ENCODE results near the gene PRKRIP1. TPM values are rescaled to one million over a fixed set of nuclear protein-coding genes. Genes with fewer than 3 reads are reported as not detected.
A peak's percentile ranks its signal among the peaks of the same experiment; 100 is the strongest.
"Not testable (repeated sequence)": the region's sequence is repeated elsewhere in the genome, so short reads cannot be mapped to it uniquely, and the experiment has no call there.

Gene PRKRIP1
- total RNA-seq, 1 donor from 2014 or later, result 44.8 TPM

GRCh38 chr7:102376964-102377466, 19.1 kb upstream of the PRKRIP1 start:
- no peak overlapping the region for H3K4me3 Mint-ChIP-seq (ENCODE audit: low read depth)
- no peaks in the 10 kb centered on the region for H3K4me1 Mint-ChIP-seq (ENCODE audit: low read depth)
- peaks cover 27% of the 10 kb centered on the region for H3K36me3 Mint-ChIP-seq (ENCODE audit: insufficient read depth)
- no peaks in the 10 kb centered on the region for H3K9me3 Mint-ChIP-seq (ENCODE audit: low read depth)
- no peak overlapping the region for H3K27ac Mint-ChIP-seq
- TF ChIP-seq CTCF (IDR thresholded peaks at IDR 0.05; ENCODE audit: unreplicated experiment), result no peak
- DNase-seq (ENCODE audit: low spot score, unreplicated experiment), result no peak
- no peaks in the 10 kb centered on the region for H3K27me3 Mint-ChIP-seq

GRCh38 chr7:102380837-102381236, 15.3 kb upstream of the PRKRIP1 start:
- not testable (repeated sequence) for H3K4me3 Mint-ChIP-seq (ENCODE audit: low read depth); H3K9me3 Mint-ChIP-seq (ENCODE audit: low read depth); H3K4me1 Mint-ChIP-seq (ENCODE audit: low read depth); H3K27me3 Mint-ChIP-seq; DNase-seq (ENCODE audit: low spot score, unreplicated experiment)
- H3K36me3 Mint-ChIP-seq (ENCODE audit: insufficient read depth), result peaks cover 23% of the 10 kb centered on the region
- H3K27ac Mint-ChIP-seq, result peak overlapping the region; percentile 56

- not testable (repeated sequence) for DNase-seq (ENCODE audit: low spot score, unreplicated experiment); H3K4me3 Mint-ChIP-seq (ENCODE audit: low read depth); H3K9me3 Mint-ChIP-seq (ENCODE audit: low read depth); H3K27me3 Mint-ChIP-seq; H3K4me1 Mint-ChIP-seq (ENCODE audit: low read depth); H3K27ac Mint-ChIP-seq
- H3K36me3 Mint-ChIP-seq (ENCODE audit: insufficient read depth), result peaks cover 22% of the 10 kb centered on the region
These were observed 14.3 kb upstream of the PRKRIP1 start for GRCh38 chr7:102381696-102382425.

- peaks cover 6% of the 10 kb centered on the region for H3K36me3 Mint-ChIP-seq (ENCODE audit: insufficient read depth)
- H3K4me1 Mint-ChIP-seq (ENCODE audit: low read depth), result no peaks in the 10 kb centered on the region
- H3K27me3 Mint-ChIP-seq, result no peaks in the 10 kb centered on the region
- H3K9me3 Mint-ChIP-seq (ENCODE audit: low read depth), result no peaks in the 10 kb centered on the region
- no peak for DNase-seq (ENCODE audit: low spot score, unreplicated experiment)
- no peak overlapping the region for H3K27ac Mint-ChIP-seq
- H3K4me3 Mint-ChIP-seq (ENCODE audit: low read depth), result no peak overlapping the region
- no peak for TF ChIP-seq CTCF (IDR thresholded peaks at IDR 0.05; ENCODE audit: unreplicated experiment)
These were observed 9.1 kb upstream of the PRKRIP1 start for GRCh38 chr7:102387064-102387463.

GRCh38 chr7:102389810-102390209, 6.4 kb upstream of the PRKRIP1 start:
- Mint-ChIP-seq H3K4me1 (ENCODE audit: low read depth) (peaks cover 8% of the 10 kb centered on the region), H3K36me3 (ENCODE audit: insufficient read depth) (peaks cover 9% of the 10 kb centered on the region), H3K27ac (peak overlapping the region; percentile 64), H3K27me3 (no peaks in the 10 kb centered on the region), H3K4me3 (ENCODE audit: low read depth) (no peak overlapping the region), H3K9me3 (ENCODE audit: low read depth) (no peaks in the 10 kb centered on the region)
- no peak for TF ChIP-seq CTCF (IDR thresholded peaks at IDR 0.05; ENCODE audit: unreplicated experiment)
- DNase-seq (ENCODE audit: low spot score, unreplicated experiment), result no peak

- Mint-ChIP-seq H3K9me3 (ENCODE audit: low read depth) (no peaks in the 10 kb centered on the region), H3K4me1 (ENCODE audit: low read depth) (peaks cover 10% of the 10 kb centered on the region), H3K27ac (no peak overlapping the region), H3K4me3 (ENCODE audit: low read depth) (no peak overlapping the region), H3K27me3 (no peaks in the 10 kb centered on the region), H3K36me3 (ENCODE audit: insufficient read depth) (peaks cover 9% of the 10 kb centered on the region)
- peak; percentile 76 for DNase-seq (ENCODE audit: low spot score, unreplicated experiment)
- peak; percentile 93 for TF ChIP-seq CTCF (IDR thresholded peaks at IDR 0.05; ENCODE audit: unreplicated experiment)
These were observed 5.3 kb upstream of the PRKRIP1 start for GRCh38 chr7:102390697-102391484.
